Measurements from ENCODE around the gene REL.

DNA sequence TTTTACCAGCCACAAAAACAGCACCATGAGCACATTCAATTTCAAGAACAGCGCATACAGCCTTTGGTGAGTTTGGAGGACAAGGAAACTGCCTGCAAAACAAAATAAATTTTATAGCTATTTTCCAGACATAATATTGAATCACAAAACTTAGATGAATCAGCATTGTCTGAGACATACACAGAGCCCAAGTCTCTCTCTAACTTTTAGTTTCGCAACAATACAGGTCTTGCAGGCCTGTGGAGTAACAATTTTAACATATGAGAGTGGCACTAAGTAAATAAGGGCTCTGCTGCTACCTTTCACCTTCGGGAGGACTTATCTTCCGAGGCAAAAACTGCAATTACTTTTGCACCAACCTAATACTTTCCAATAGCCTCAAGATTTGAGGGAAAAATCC is 80.1 kb downstream of the REL start:
- TF ChIP-seq, protein P1, sequence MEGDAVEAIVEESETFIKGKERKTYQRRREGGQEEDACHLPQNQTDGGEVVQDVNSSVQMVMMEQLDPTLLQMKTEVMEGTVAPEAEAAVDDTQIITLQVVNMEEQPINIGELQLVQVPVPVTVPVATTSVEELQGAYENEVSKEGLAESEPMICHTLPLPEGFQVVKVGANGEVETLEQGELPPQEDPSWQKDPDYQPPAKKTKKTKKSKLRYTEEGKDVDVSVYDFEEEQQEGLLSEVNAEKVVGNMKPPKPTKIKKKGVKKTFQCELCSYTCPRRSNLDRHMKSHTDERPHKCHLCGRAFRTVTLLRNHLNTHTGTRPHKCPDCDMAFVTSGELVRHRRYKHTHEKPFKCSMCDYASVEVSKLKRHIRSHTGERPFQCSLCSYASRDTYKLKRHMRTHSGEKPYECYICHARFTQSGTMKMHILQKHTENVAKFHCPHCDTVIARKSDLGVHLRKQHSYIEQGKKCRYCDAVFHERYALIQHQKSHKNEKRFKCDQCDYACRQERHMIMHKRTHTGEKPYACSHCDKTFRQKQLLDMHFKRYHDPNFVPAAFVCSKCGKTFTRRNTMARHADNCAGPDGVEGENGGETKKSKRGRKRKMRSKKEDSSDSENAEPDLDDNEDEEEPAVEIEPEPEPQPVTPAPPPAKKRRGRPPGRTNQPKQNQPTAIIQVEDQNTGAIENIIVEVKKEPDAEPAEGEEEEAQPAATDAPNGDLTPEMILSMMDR (IDR thresholded peaks at IDR 0.05): no peak
- TF ChIP-seq POLR2A (IDR thresholded peaks at IDR 0.05): no peak
